HG03159 (cell line): ENCODE results near the gene CSPG5.

Source experiments
- ATAC-seq: cut with Tn5 transposase; IDR thresholded peaks from one replicate; pipeline ENCODE4 v1.9.1; 2021; ENCODE audit warnings: mild to moderate bottlenecking, moderate library complexity; ENCODE audit not compliant: unreplicated experiment

The CSPG5 gene

DNA sequence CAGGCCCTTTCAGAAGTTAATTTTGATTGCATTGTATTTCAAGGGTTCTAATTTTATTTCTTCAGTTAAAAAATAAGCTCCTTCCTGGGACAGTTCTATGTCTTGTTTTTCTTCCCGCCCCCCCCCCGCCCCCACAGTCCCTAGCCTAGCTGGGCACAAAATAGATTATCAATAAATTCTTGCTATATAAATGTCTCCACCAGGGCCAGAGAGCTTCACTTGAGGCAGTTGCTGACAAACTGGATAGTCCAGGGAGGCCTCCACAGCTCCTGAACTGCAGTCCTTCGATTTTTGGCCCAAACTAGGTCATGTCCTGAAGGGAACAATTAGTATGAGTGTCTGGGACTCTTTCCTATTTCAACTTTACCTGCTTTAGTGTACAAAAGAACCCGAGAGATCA lies 9.9 kb upstream of the CSPG5 start:
- no peak for ATAC-seq

DNA sequence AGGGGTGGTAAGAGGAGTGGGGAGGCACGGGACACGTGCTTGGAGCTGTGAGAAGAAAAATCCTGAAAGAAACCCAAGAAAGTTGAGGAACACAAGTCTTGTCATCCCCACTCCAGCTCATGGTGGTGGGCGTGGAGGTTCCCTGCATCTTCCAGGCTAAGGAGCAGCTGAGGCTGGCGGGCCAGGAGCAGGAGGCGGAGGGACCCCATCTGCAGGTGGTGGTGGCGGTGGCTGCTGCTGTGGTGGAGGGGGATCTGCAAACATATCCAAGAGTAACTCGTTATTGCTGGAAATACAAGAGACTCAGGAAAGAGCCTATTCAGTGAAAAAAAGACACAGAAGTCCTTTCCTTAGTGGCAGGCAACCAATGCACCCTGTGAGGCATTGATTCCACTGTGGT lies 9.4 kb upstream of the CSPG5 start:
- ATAC-seq, result no peak

DNA sequence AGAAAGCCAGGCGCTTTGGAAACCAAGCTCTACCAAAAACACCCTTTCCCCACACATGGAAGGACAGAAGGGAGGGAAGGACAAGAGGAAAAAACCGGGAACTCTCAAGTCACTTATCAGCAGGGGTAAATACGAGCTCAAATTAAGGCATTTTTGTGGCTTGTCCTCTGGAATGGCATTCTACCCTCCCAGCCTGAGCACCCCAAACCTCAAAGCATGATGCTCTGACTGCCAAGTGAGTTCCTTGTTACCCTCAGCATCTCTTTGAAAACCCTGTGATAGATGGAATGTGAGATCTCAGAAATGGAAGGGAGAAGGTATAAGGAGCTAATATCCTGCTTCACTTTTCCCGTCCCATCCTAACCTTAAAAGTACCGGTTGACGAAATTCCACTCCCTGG lies 8.1 kb upstream of the CSPG5 start:
- ATAC-seq, result no peak

DNA sequence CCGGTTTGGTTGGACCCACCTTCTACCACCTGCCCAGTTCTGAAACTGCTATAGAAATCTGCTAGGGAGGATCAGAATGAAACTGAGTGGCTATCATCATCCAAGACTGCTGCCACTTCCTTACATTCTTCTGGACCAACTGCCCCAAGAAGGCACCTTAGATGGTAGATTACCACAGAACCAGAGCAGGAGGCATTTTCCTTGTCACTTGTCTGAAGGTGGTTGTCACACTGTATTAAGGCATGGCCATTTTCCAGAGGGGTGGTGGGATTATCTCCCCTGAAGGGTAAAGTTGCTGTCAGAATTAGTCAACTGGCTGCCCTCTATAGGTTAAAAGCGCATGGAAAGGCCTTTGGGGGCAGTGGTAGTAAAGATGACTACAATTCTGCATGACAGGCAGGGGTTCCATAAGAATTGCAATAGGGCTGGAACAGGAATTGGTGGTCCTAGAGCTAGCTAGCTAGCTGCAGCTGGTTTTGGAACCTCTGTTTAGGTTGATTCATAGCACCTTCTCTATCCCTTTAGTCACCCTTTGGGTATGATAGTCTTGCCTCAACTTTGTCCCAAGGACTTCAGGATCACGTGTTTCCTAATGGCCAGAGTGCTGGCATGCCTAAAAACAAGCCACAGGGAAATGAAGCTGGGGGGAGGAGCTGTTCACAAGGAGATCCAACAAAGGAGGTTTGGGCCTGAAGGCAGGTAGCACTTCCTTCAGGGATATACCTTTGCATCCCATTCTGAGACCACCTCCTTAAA lies 4.8 kb upstream of the CSPG5 start:
- no peak for ATAC-seq

DNA sequence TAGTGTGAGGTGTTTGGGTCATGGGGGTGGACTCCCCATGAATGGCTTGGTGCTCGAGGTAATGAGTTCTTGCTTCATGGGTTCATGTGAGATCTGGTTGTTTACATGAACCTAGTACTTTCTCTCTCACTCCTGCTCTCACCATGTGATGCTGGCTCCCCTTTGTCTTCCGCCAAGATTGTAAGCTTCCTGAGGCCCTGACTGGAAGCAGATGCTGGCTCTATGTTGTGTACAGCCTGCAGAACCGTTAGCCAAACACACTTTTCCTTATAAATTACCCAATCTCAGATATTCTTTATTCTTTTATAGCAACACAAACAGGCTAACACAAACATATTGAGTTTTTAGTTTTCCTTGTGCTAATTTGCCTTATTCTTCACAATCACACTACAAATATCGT lies 3.2 kb upstream of the CSPG5 start:
- no peak for ATAC-seq

DNA sequence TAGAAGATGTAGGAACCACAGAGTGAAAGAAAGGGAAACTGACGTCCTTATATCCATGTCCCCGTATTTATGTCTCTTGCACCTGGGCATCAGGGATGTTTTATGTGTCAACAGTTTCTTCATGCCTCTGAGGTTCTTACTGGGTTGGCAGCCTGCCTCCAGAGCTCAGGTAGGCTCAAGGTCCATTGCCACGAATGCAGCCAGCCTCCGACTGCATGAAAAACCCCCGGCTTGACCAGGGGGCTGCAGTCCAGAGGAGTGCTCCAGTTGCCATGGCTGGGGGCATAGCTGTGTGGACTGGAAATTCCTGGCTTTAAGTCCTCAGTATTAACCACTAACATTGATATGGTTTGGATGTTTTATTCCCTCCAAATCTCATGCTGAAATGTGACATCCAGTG lies 2.8 kb upstream of the CSPG5 start:
- no peak for ATAC-seq

DNA sequence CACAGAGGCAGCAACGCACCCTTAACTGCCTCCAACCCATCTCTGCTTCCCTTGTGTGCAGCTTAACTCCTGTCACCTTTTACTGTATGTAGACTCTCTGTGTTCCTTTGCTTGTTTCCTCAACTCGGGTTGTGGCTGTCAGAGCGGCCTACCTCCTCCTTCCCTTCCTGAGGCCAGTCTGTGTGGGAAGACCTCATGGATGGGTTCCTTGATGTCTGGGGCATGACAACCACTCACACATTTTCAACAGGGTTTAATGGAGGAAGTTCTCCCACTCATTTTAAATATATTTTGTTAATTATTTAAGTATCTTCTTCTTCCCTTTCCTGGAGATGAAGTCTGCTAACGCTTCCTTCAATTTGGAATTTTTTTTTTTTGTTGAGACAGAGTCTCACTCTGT lies 1.8 kb upstream of the CSPG5 start:
- no peak for ATAC-seq

DNA sequence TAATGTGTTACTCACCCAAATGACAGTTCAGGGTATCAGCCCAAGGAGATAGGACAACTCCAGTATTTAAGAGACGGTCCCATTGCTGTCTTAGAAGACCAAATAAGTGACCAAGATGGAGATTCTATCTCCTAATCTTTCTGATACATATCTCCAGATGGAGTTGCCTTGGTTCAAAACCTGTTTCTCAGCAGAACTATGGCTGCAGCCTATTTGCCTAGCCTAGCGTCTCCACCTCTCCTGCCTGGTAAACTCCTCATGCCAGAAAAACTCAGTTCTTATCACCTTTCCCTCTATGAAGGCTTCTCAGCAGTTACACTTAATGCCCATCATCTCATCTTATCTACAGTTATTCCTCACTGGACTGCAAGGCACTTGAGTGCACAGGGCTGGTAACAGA lies 1.2 kb upstream of the CSPG5 start:
- ATAC-seq, result no peak

DNA sequence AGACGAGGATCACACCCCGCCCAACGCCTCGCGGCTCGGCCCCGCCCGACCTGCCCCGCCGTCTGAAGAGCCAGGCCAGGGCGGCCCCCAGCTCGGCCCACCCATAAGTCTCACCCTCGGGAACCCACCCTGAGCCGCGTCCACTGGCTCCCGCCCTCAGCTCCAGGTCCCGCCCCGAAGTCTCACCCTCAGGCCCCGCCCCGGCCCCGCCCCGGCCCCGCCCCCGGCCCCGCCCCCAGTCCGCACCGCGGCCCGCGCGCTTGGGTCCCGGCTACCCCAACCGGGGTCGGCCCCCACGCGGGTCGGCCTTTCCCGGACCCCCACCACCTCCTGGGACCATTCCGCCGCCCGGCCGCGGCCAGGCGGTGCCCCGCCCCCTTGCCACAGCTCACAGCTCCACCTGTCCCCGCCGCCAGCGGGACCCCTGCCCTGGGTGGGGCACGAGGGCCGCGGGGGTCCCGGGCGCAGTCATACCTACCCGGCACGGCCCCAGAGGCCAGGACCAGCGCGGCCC lies 489 bp downstream of the CSPG5 start:
- ATAC-seq, result no peak

DNA sequence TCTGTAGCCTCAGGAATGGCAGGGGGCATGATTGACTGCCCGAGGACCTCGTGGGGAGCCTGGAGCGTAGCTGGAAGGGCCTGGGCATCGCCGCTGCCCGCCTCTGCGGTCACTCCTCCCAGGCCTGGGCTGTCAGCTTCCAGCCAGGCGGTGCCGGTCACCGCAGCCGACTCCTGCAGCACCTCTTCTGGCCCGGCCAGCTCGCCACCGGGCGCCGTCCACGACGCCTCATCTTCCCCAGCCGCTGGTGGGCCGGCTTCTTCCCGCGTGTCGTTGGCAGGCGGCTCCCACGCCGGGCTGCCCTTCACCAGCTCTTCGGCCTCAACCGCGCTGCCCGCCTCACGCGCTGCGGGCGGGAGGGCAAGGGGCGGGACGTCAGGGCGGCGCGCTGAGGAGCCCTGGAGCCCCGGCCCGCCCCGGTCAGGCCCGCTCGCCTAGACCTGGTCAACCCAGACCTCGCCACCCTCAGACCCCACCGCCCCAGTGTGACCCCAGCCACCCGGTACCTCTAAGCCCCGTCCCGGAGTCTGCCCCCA lies 1.0 kb downstream of the CSPG5 start:
- ATAC-seq, result no peak

DNA sequence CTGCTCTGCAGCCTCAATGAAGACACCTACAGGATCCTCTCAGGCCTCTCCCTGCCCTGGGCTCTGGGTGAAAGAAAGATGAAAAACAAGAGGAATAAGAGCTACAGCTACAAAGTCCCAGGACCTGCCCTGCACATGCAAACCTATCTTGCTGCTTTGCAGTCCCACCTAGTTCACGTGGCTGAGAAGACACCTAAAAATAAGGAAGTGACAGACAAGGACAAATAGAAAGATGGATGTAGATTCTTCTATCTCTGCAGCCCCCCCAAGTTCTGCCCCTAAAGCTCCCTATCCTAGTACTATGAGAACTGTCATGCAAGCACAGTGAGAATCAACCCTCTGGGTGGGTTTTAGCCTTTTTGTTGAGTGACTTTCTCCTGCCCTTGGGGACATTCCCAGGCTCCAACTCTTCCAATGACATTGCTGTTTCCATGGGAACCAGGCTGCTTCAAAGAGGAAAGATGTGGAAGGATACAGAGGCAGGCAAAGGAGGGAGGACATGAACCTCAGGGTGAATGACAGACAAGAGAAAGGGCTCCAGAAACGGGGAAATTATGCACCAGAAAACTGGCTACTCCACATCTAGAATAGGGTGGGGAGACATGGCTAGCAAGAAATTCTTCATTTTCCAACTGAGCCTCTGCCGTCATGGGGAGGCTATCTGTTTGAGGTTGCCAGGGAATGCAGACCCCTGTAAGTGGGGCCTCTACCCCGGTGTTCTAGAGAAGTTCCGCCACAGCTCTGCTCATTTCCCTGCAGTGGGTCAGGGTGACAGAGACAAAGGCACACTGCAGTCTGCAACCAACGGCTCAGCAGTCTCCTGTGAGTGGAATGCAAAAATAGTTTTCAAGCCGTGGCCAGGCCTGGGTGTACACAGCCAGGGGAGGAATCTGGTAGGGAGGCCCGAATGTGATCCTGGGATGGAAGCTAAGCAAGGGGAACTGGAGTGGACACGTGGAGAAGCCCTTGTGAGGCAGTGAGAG lies 5.2 kb downstream of the CSPG5 start:
- no peak for ATAC-seq

DNA sequence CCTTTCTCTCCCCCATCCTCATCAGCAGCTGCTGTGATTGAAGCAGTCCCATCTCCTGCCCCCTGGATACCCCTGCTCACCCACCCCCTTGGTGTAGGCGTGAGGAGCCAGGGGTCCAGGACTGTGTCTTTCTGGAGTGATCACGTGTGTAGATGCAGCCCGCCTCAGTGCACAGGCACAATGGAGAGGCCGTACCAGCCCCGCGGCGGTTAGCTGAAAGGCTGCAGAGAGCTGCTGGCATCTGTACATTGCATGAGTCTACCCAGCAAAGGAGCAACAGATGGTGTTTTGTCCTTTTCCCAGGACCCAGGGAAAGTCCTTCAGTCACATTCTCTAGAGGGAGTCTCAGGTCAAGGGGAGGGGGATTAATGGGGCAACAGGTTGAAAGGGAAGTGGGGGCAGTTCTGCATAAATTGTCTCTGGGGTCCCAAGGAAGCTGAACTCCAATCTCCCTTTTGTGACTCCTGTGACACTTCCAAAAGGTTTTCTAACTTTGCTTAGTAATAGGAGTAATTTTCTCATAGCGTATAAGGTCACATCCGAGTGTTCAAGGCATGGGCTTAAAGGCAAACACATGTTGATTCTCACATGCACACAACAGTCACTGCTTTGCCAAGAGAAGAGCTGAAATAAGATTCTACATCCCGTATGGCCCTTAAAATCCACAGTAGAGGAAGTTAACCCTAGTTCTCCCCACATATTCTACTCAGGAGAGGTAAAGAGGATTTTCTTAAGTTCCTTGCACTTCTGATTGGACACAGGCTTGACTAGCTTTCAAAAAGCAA lies 7.1 kb downstream of the CSPG5 start:
- ATAC-seq, result no peak

DNA sequence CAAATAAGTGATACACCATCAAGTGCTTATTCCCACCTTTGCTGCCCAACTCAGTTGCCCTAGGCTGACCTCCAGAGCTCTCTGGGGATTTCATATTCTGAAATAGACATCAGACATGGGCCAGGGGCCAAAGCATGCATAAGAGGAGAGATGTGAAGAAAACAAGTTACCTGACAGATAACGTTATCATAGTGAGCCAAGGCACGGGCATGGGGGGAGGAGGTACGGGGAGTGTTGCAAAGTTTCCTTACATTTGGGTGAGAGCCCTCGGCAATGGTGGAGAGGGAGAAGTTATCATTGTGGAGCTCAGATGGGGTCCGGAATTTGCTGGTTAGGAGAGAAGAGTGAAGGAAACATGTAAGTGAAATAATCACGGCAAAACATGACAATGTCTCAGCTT lies 9.8 kb downstream of the CSPG5 start:
- no peak for ATAC-seq

DNA sequence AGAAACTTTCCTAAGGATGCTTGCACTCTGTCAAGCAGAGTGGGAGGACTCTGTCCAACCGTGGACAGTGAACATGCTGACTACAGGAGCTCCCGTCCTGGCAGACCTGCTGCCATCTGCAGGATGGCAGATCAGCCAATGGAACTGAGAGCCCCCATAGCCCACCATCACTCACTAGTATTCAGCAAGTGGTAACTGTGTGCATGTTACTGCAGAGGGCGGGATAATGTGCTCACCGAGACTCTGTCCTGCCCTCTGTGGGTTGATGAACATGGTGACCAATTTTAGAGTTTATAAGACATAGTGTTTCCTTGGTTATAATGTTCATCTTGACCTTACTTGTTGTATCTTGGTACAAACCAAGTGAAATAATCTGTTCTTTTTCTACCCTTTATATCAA lies 11.5 kb downstream of the CSPG5 start:
- no peak for ATAC-seq

DNA sequence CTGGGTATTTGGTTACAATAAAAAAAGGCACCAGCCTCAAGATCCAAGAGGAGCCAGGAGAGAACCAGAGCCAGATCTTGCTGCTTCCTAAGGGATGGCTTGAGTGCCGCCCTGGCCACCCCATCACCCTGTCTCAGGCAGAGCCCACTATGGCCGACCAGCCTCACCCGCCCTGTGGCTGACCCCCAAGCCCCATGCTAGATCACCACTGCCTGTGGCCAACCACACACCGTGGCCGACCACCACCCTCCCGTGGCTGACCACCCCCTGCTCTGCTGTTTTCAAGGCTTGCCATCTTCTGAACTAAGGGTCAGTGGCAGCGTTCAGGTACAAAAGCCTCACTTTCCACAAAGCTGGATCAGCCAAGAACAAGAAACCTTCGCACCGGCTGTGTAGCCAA lies 12.0 kb downstream of the CSPG5 start:
- ATAC-seq, result no peak

DNA sequence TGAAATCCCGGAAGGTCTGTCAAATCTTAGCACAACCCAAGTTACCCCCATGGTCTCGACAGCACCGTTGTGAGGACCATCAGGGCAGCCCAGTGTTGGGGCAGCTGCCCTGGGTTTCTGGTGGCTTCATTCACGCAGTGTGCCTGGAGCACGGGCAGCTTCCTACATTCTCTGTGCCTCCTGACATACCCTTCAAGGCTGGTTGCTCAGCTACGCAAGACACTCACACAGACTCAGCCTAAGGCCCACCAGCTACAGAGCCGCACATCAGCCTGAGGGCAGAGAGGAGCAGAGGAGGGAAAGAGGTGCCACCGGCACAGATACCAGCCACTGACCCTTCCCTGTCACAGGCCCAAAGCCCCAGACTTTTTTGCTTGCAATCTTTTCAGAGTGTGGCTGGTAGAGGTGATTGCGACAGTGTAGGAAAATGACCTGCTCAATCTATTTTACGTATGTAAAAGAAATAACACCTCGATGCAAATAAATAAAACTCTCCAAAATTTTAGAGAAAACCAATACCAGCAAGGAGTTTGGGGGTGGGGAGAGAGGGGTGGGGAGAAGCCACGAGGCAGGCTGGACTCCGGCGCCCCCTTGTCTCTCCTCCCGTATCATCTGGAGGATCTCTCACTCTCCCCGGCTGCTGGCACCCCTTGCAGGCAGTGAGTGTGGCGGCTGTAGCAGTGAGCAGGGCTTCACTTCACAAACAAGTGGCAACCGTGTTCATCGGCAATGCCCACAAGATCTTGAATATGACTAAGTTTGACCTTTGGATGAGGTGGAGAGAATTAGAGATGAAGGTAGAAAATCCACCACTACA lies 12.7 kb downstream of the CSPG5 start:
- ATAC-seq, result no peak

DNA sequence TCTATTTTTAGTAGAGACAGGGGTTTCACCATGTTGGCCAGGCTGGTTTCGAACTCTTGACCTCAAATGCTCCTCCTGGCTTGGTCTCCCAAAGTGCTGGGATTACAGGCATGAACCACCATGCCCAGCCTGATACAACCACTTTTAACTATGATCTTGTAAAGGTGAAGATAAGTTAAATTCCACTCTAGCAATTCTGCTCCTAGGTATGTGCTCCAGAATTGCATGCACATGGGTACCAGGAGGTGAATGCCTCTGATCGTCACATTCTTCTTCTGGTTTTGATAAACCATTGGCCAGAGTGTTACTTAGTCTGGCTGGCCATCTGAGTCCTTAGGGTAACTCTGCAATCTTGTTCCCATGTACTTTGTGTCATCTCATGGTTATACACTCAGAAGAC lies 22.3 kb downstream of the CSPG5 start:
- ATAC-seq, result no peak

DNA sequence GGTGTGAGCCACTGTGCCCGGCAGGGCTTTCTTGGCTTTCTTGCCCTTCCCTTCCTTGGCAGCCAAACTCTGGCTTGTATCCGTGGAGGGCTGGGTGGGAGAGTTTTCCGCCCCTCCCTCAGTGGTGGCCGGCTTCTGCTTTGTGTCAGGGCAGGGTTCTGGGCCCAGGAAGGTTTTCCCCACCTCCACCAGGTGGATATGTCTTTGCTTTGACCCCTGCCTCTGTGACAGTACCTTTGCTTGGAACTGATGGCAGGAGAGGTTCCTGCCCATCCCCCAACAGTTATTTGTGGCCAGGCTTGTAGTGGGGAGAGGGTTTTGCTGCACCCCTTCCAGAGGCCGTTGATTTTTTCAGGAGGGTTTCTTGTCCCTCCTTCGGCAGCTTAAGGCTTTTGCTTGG lies 24.3 kb downstream of the CSPG5 start:
- ATAC-seq, result no peak

DNA sequence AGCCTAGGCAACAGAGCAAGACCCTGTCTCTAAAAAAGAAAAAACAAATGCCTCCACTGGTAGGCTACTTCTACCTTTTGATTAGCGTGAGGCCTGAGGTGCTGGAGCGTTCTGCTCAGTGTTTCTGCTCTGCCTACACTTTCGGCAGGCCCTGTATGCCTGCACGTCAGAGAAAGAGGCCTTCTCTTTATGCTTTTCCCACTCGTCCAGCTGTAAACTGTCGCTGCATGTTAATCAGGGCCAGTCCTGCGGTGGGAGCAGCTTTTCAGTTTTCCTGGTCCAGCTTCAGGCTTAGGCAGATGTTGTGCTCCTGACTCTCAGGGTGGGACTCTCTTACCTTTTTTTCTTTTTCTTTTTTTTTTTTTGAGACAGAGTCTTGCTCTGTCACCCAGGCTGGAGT lies 25.3 kb downstream of the CSPG5 start:
- ATAC-seq, result no peak
